22Rv1 (cell line): ENCODE measurements around the gene TSPAN16.

ENCODE experiments used
- ZFX ChIP-seq: fragments of 450-650 bp; IDR thresholded peaks from 2 replicates; pipeline ENCODE4 v1.6.1; 2017; ENCODE audit warnings: antibody characterized with exemption, borderline replicate concordance
- TF ChIP-seq, protein P1 (sequence below): fragments of 450-650 bp; IDR thresholded peaks from 2 replicates; pipeline ENCODE4 v1.5.1; 2017; ENCODE audit warnings: mild to moderate bottlenecking

DNA sequence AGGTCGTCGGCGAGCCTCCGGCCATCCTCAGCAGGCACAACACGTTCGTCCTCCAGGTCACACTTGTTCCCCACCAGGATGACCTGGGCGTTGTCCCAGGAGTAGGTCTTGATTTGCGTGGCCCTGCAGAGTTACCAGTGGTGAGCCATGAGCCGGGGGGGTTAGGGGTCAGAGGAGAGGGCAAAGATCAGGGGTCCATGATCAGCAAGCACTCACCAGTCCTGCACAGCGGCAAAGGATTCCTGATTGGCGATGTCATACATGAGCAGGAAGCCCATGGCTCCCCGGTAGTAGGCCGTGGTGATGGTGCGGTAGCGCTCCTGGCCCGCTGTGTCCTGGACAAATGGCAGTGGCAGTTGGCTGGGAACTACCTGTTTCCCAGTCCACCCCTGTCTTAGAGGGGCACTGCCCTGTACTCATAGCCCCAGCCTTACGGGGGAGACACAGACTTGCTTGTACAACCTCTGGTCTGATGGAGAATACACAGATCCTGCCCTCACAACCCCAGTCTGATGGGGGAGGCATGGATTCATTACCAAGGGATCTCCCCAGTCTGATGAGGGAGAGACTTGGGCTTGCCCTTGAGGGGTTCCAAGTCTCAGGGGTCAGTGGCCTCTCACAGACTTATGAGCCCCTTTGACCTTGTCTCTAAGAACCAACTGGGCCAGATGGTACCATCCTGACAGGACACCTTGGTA, 39.6 kb downstream of the TSPAN16 start:
- TF ChIP-seq, protein P1, sequence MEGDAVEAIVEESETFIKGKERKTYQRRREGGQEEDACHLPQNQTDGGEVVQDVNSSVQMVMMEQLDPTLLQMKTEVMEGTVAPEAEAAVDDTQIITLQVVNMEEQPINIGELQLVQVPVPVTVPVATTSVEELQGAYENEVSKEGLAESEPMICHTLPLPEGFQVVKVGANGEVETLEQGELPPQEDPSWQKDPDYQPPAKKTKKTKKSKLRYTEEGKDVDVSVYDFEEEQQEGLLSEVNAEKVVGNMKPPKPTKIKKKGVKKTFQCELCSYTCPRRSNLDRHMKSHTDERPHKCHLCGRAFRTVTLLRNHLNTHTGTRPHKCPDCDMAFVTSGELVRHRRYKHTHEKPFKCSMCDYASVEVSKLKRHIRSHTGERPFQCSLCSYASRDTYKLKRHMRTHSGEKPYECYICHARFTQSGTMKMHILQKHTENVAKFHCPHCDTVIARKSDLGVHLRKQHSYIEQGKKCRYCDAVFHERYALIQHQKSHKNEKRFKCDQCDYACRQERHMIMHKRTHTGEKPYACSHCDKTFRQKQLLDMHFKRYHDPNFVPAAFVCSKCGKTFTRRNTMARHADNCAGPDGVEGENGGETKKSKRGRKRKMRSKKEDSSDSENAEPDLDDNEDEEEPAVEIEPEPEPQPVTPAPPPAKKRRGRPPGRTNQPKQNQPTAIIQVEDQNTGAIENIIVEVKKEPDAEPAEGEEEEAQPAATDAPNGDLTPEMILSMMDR: no peak
- TF ChIP-seq ZFX: no peak
